K562 (cell line): ENCODE measurements around the gene TMEM203. TPM values are rescaled to one million over a fixed set of nuclear protein-coding genes. Genes with fewer than 3 reads are reported as not detected.

ENCODE experiments used
- ATAC-seq: fragments of 200-7000 bp; cut with Tn5 transposase; 3 replicates; pipeline ENCODE4 v1.9.1; 2020; ENCODE audit warnings: moderate library complexity
- BruUV-seq: library from RNA; stranded (reverse); fragments of 400-500 nt; replicated peaks from 2 replicates; lab custom pipeline; 2021; lab: Mats Ljungman, UMichigan
- CTCF ChIA-PET: fragments of 300-600 bp; formaldehyde crosslinking; extraction: SDS; loops from one replicate; lab custom pipeline; 2021; ENCODE audit warnings: low intra/inter-chr PET ratio; lab: Yijun Ruan, JAX
- POLR2A ChIA-PET: fragments of 300-600, 350-650 bp; sonication (Branson Sonifier 250); formaldehyde crosslinking; extraction: SDS; loops from one replicate; lab custom pipeline; 2021; ENCODE audit warnings: antibody characterized with exemption, inconsistent platforms; lab: Yijun Ruan, JAX
- DNase-seq, 4 experiments: peaks; one replicate each; pipeline versions ENCODE4 v3.0.0 to v3.0.0-alpha.2; 2011 to 2018; ENCODE audit warnings: low spot score in 3 of 4, mixed read lengths in 3 of 4; ENCODE audit errors: extremely low read depth in 1 of 4
- FAIRE-seq: peaks from 2 replicates; lab custom pipeline; 2011; peaks lifted over from hg19 to GRCh38; lab: Jason Lieb, UNC
- H2AFZ ChIP-seq: 2 replicates; pipeline ENCODE4 v1.6.0; 2011; ENCODE audit warnings: low read depth, low read length, control low read depth, inconsistent platforms
- H3K27ac ChIP-seq: fragments of 200-600 bp; 3 replicates; pipeline ENCODE4 v1.8.0; 2011; ENCODE audit warnings: low read depth, mild to moderate bottlenecking, control low read depth, inconsistent platforms, low read length, moderate library complexity, mixed read lengths; ENCODE audit errors: extremely low read depth
- H3K27me3 ChIP-seq, 2 experiments: fragments of 300-600 bp in 1 of 2; 2 replicates in 1 of 2; 3 replicates in 1 of 2; pipeline versions ENCODE4 v1.6.0 to v1.8.0; 2011; ENCODE audit warnings: inconsistent platforms in 2 of 2, low read length in 2 of 2, mild to moderate bottlenecking in 1 of 2, mixed read lengths in 1 of 2, moderate library complexity in 1 of 2; ENCODE audit not compliant: control insufficient read depth in 2 of 2, insufficient read depth in 2 of 2
- H3K36me3 ChIP-seq: fragments of 300-600 bp; 3 replicates; pipeline ENCODE4 v1.8.0; 2011; ENCODE audit warnings: mild to moderate bottlenecking, low read length, inconsistent platforms; ENCODE audit not compliant: control insufficient read depth, insufficient read depth
- H3K4me1 ChIP-seq, 2 experiments: fragments of 200-600 bp in 1 of 2; replicated peaks in 1 of 2; 2 replicates in 1 of 2; 3 replicates in 1 of 2; pipeline versions ENCODE4 v1.5.1 to v1.8.0; 2011; ENCODE audit warnings: inconsistent platforms in 2 of 2, low read length in 2 of 2, mild to moderate bottlenecking in 1 of 2, mixed read lengths in 1 of 2, moderate library complexity in 1 of 2; ENCODE audit not compliant: control insufficient read depth in 2 of 2, insufficient read depth in 2 of 2
- H3K4me2 ChIP-seq: 2 replicates; pipeline ENCODE4 v1.6.1; 2011; ENCODE audit warnings: low read length, control low read depth, inconsistent platforms, mixed read lengths; ENCODE audit not compliant: insufficient read depth
- H3K4me3 ChIP-seq: fragments of 200-600 bp; sonication (generic), shearing (Covaris generic); 2 replicates; pipeline ENCODE4 v1.5.1; 2016; ENCODE audit warnings: control low read depth, inconsistent platforms
- H3K79me2 ChIP-seq: fragments of 200-600 bp; 3 replicates; pipeline ENCODE4 v1.8.0; 2011; ENCODE audit warnings: low read length, inconsistent platforms; ENCODE audit not compliant: control insufficient read depth, insufficient read depth
- H3K9ac ChIP-seq, 2 experiments: 2 replicates each; pipeline versions ENCODE4 v1.6.0 to v1.6.1; 2011; ENCODE audit warnings: low read depth in 2 of 2, low read length in 2 of 2, control low read depth in 1 of 2, inconsistent platforms in 1 of 2, mild to moderate bottlenecking in 1 of 2, mixed read lengths in 1 of 2; ENCODE audit not compliant: insufficient read depth in 1 of 2
- H3K9me1 ChIP-seq: one replicate; pipeline ENCODE4 v1.6.0; 2011; ENCODE audit warnings: inconsistent platforms, mild to moderate bottlenecking, low read length, moderate library complexity; ENCODE audit not compliant: control insufficient read depth, insufficient read depth
- H3K9me3 ChIP-seq: replicated peaks from 2 replicates; pipeline ENCODE4 v1.5.1; 2011; ENCODE audit warnings: low read depth, low read length, inconsistent platforms; ENCODE audit not compliant: control insufficient read depth, insufficient read depth
- H4K20me1 ChIP-seq: replicated peaks from 2 replicates; pipeline ENCODE4 v1.6.1; 2011; ENCODE audit warnings: low read length, inconsistent platforms, mixed read lengths; ENCODE audit not compliant: control insufficient read depth, insufficient read depth
- CUX1 ChIP-seq: fragments of 200-800 bp; sonication (Bioruptor generic); IDR thresholded peaks from 2 replicates; pipeline ENCODE4 v1.6.1; 2016; ENCODE audit warnings: missing genetic modification characterization, missing compliant biosample characterization
- EWSR1 ChIP-seq: fragments of 450-650 bp; IDR thresholded peaks from 2 replicates; pipeline ENCODE4 v1.6.1; 2018; ENCODE audit warnings: borderline replicate concordance, mild to moderate bottlenecking, low read depth, moderate library complexity; ENCODE audit not compliant: partially characterized antibody
- HMGXB4 ChIP-seq: sonication (generic); formaldehyde crosslinking; IDR thresholded peaks from 2 replicates; pipeline ENCODE4 v1.8.1; 2023; ENCODE audit warnings: mild to moderate bottlenecking, missing genetic modification reagents
- KLF13 ChIP-seq: fragments of 450-650 bp; IDR thresholded peaks from 2 replicates; pipeline ENCODE4 v1.6.1; 2016; ENCODE audit warnings: missing genetic modification characterization, low read depth, mild to moderate bottlenecking, missing compliant biosample characterization, moderate library complexity, borderline replicate concordance
- MYBL2 ChIP-seq, 2 experiments: fragments of 450-650 bp in 1 of 2; sonication (generic) in 1 of 2; formaldehyde crosslinking in 1 of 2; IDR thresholded peaks; 2 replicates each; pipeline versions ENCODE4 v1.6.1 to v1.8.1; 2017 to 2022; ENCODE audit warnings: borderline replicate concordance in 1 of 2, inconsistent platforms in 1 of 2, low read depth in 1 of 2, mild to moderate bottlenecking in 1 of 2, missing genetic modification reagents in 1 of 2, moderate library complexity in 1 of 2
- PML ChIP-seq: IDR thresholded peaks from 2 replicates; pipeline ENCODE4 v1.6.1; 2012; ENCODE audit warnings: low read length, inconsistent platforms
- TGIF2 ChIP-seq: sonication (generic); formaldehyde crosslinking; IDR thresholded peaks from 2 replicates; pipeline ENCODE4 v1.8.1; 2022; ENCODE audit warnings: mild to moderate bottlenecking, missing genetic modification reagents, moderate library complexity
- ZNF699 ChIP-seq: fragments of 250-450 bp; sonication (Bioruptor Pico); IDR thresholded peaks from 2 replicates; pipeline ENCODE4 v1.8.0; 2021; ENCODE audit warnings: mild to moderate bottlenecking, moderate library complexity; ENCODE audit not compliant: insufficient replicate concordance
- ZNF778 ChIP-seq: fragments of 450-650 bp; formaldehyde crosslinking; IDR thresholded peaks from 2 replicates; pipeline ENCODE4 v1.4.0; 2020; ENCODE audit warnings: mild to moderate bottlenecking, moderate library complexity
- WGBS: fragments of 100-300 bp; shearing (Covaris generic); methylation state at CpG from one replicate; pipeline ENCODE4 v1.1.6; 2016; ENCODE audit warnings: low coverage, mixed read lengths; ENCODE audit not compliant: insufficient coverage; ENCODE audit errors: missing lambda C conversion rate; 5-methylcytosine and 5-hydroxymethylcytosine counted together
- in situ Hi-C: fragments of 300-500 bp; cut with MboI; formaldehyde crosslinking; loops from 4 replicates; pipeline ENCODE4 v1.15.0; 2018; ENCODE audit warnings: inconsistent platforms, mixed read lengths
- intact Hi-C: fragments of 100-400 bp; cut with micrococcal nuclease; formaldehyde crosslinking; loops from 2 replicates; pipeline ENCODE4 v1.14.2; 2022
- polyA plus RNA-seq, 8 experiments: library from polyadenylated mRNA; depleted of rRNA in 4 of 8; stranded (reverse) in 5 of 8; unstranded in 3 of 8; fragments of >200 nt; fragmentation: Nextera tagmentation in 2 of 8; fragmentation: Illumina TruSeq in 1 of 8; extraction: Ambion mirVana in 2 of 8; extraction: Trizol in 1 of 8; gene quantifications; 2 replicates each; pipeline versions ENCODE4 v1.2.1 to v1.2.3, GENCODE V29; 2011 to 2014; ENCODE audit warnings: inconsistent platforms in 1 of 8, missing spikeins in 1 of 8
- total RNA-seq, 7 experiments: library from RNA; depleted of rRNA in 6 of 7; stranded (reverse); fragments of >200 nt in 6 of 7; fragmentation: Illumina TruSeq in 2 of 7; extraction: Trizol in 2 of 7; gene quantifications; 2 replicates each; pipeline versions ENCODE4 v1.2.1 to v1.2.3, GENCODE V29; 2011 to 2021; ENCODE audit warnings: low replicate concordance in 1 of 7
- TF ChIP-seq, protein P1 (sequence below), 2 experiments: fragments of 450-650 bp; IDR thresholded peaks; 2 replicates each; pipeline ENCODE4 v1.6.1; 2016

TMEM203 gene
- total and polyA plus RNA-seq, 9 of the 15 experiments (the other 6 are each of a cell fraction or from before 2014, with no cell fraction given): 8.8 to 59.5 (median 37.6) TPM

DNA sequence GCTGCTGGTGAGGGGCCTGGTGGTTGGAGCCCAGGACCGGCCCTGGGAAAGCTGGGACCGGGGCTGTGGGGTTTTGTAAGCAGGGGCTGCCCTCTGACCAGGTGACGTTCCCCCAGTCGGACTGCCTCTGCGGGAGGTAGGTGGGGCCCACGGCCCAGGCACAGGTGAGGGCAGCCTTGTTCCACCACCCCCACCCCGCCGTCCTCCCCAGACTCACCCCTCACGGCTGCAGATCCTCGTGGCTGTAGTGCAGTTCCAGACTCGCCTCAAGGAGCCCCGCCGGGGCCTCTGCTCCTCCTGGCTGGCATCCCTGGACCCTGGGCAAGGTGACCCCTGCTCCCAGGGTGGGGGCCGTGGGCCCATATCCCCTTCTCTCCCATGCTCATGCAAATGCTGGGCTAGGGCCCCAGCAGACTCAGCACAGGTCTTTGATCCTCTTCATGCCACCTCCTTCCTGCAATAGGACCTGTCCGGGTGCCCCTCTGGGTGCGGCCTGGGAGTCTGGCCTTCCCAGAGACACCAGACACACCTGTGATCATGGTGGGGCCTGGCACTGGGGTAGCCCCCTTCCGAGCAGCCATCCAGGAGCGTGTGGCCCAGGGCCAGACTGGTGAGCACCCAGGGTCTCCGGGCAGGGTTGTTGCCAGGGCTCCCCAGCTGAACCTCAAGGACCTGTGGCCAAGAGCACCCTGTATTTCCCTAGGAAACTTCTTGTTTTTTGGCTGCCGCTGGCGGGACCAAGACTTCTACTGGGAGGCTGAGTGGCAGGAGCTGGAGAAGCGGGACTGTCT, 9.9 kb upstream of the TMEM203 start:
- no peaks in the 10 kb centered on the region for H3K9me1 ChIP-seq
- intact Hi-C loops: no loop called here
- POLR2A ChIA-PET: interaction anchor here (0.7 to 1.2 kb wide), 4 partner anchors 9 to 27 kb away, joined by 3 to 5 read pairs (median 4); partner anchors contain the start of gene TUBB4B
- CTCF ChIA-PET: no interaction called here
- 89% methylated on average over 18 of the region's 22 CpGs for WGBS
- DNase-seq (no peak), FAIRE-seq (no peak), ATAC-seq (no peak)
- no peaks in the 10 kb centered on the region for H3K9me3 ChIP-seq
- H3K9ac ChIP-seq: peak overlapping the region in 1 of 2 experiments; percentile 92; a peak in 1 of 4 replicates
- H2AFZ ChIP-seq: no peak overlapping the region
- peaks cover 18% of the 10 kb centered on the region; the same call in 2 of the 3 replicates for H3K79me2 ChIP-seq
- H3K4me2 ChIP-seq: no peak overlapping the region
- peaks cover 3% of the 10 kb centered on the region; the same call in 1 of the 2 replicates for H4K20me1 ChIP-seq
- peaks cover 27 to 81% of the 10 kb centered on the region in 2 experiments for H3K4me1 ChIP-seq
- no peak overlapping the region for H3K27ac ChIP-seq
- no peaks in the 10 kb centered on the region for H3K27me3 ChIP-seq
- no peak overlapping the region for H3K4me3 ChIP-seq
- BruUV-seq: no TSS peak
- in situ Hi-C loops: no loop called here
- peaks cover 39% of the 10 kb centered on the region; the same call in 2 of the 3 replicates for H3K36me3 ChIP-seq
- TF ChIP-seq, protein P1, sequence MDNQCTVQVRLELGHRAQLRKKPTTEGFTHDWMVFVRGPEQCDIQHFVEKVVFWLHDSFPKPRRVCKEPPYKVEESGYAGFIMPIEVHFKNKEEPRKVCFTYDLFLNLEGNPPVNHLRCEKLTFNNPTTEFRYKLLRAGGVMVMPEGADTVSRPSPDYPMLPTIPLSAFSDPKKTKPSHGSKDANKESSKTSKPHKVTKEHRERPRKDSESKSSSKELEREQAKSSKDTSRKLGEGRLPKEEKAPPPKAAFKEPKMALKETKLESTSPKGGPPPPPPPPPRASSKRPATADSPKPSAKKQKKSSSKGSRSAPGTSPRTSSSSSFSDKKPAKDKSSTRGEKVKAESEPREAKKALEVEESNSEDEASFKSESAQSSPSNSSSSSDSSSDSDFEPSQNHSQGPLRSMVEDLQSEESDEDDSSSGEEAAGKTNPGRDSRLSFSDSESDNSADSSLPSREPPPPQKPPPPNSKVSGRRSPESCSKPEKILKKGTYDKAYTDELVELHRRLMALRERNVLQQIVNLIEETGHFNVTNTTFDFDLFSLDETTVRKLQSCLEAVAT (IDR thresholded peaks at IDR 0.05): no peak
- no peak for TF ChIP-seq PML
- no peak for TF ChIP-seq ZNF778 (CRISPR knock-in tag)
- TF ChIP-seq TGIF2: no peak
- TF ChIP-seq HMGXB4 (CRISPR knock-in tag): no peak
- TF ChIP-seq KLF13: no peak
- TF ChIP-seq CUX1 (CRISPR knock-in tag): no peak
- no peak for TF ChIP-seq MYBL2 (IDR thresholded peaks at IDR 0.05; ENCODE audit: low read depth)
- TF ChIP-seq MYBL2 (CRISPR knock-in tag; IDR thresholded peaks at IDR 0.05; ENCODE audit: borderline replicate concordance): no peak
- TF ChIP-seq ZNF699 (CRISPR knock-in tag): no peak
- no peak for TF ChIP-seq EWSR1
